SK-N-SH treated with all-trans-retinoic acid at 6 μM for 48 hours (cell line): Measurements from ENCODE around the gene MACIR.

Source experiments
- ATAC-seq: fragments of 200-7000 bp; cut with Tn5 transposase; 3 replicates; pipeline ENCODE4 v1.9.1; 2020; ENCODE audit warnings: mild to moderate bottlenecking, moderate library complexity
- ARNTL ChIP-seq: fragments of 450-650 bp; formaldehyde crosslinking; IDR thresholded peaks from 2 replicates; pipeline ENCODE4 v1.5.0; 2020; ENCODE audit warnings: low read depth, mild to moderate bottlenecking, moderate library complexity, borderline replicate concordance
- BACH2 ChIP-seq: fragments of 250-450 bp; sonication (Bioruptor Pico); IDR thresholded peaks from 2 replicates; pipeline ENCODE4 v1.9.0; 2021; ENCODE audit warnings: mild to moderate bottlenecking, borderline replicate concordance
- CREB5 ChIP-seq: fragments of 250-450 bp; sonication (Bioruptor Pico); IDR thresholded peaks from 2 replicates; pipeline ENCODE4 v1.5.1; 2020; ENCODE audit warnings: low read depth, mild to moderate bottlenecking, moderate library complexity
- CSDC2 ChIP-seq: fragments of 250-450 bp; sonication (Bioruptor Pico); IDR thresholded peaks from 2 replicates; pipeline ENCODE4 v1.5.0; 2020; ENCODE audit warnings: mild to moderate bottlenecking, moderate library complexity
- CSRNP3 ChIP-seq: fragments of 250-450 bp; sonication (Bioruptor Pico); IDR thresholded peaks from 2 replicates; pipeline ENCODE4 v1.5.1; 2021; ENCODE audit warnings: mild to moderate bottlenecking, moderate library complexity
- GLIS3 ChIP-seq: fragments of 250-450 bp; sonication (Bioruptor Pico); IDR thresholded peaks from 2 replicates; pipeline ENCODE4 v1.5.0; 2020; ENCODE audit warnings: mild to moderate bottlenecking, moderate library complexity
- ISL1 ChIP-seq: fragments of 250-450 bp; sonication (Bioruptor Pico); IDR thresholded peaks from 2 replicates; pipeline ENCODE4 v2.1.2; 2022; ENCODE audit warnings: mild to moderate bottlenecking, moderate library complexity
- OSR1 ChIP-seq: fragments of 250-450 bp; sonication (Bioruptor Pico); IDR thresholded peaks from 2 replicates; pipeline ENCODE4 v1.8.0; 2022; ENCODE audit warnings: moderate library complexity, mild to moderate bottlenecking, inconsistent platforms
- PATZ1 ChIP-seq: fragments of 250-450 bp; sonication (Bioruptor Pico); IDR thresholded peaks from 2 replicates; pipeline ENCODE4 v1.8.0; 2020; ENCODE audit warnings: mild to moderate bottlenecking, moderate library complexity, borderline replicate concordance
- POU6F1 ChIP-seq: fragments of 250-450 bp; sonication (Bioruptor Pico); IDR thresholded peaks from 2 replicates; pipeline ENCODE4 v1.8.0; 2021; ENCODE audit warnings: low read depth, mild to moderate bottlenecking, moderate library complexity, borderline replicate concordance
- PPARA ChIP-seq: fragments of 250-450 bp; sonication (Bioruptor Pico); IDR thresholded peaks from 2 replicates; pipeline ENCODE4 v1.5.0; 2020; ENCODE audit warnings: mild to moderate bottlenecking, borderline replicate concordance
- RARB ChIP-seq: fragments of 250-450 bp; sonication (Bioruptor Pico); IDR thresholded peaks from 2 replicates; pipeline ENCODE4 v1.8.0; 2021; ENCODE audit warnings: mild to moderate bottlenecking, moderate library complexity
- SNAI2 ChIP-seq: fragments of 250-450 bp; sonication (Bioruptor Pico); IDR thresholded peaks from 2 replicates; pipeline ENCODE4 v1.5.0; 2020; ENCODE audit warnings: mild to moderate bottlenecking, moderate library complexity
- TCF4 ChIP-seq: fragments of 250-450 bp; sonication (Bioruptor Pico); IDR thresholded peaks from 2 replicates; pipeline ENCODE4 v1.8.0; 2021; ENCODE audit warnings: mild to moderate bottlenecking, moderate library complexity, borderline replicate concordance
- TOX ChIP-seq: fragments of 250-450 bp; sonication (Bioruptor Pico); IDR thresholded peaks from 2 replicates; pipeline ENCODE4 v1.8.0; 2021; ENCODE audit warnings: mild to moderate bottlenecking, moderate library complexity, borderline replicate concordance
- TSHZ2 ChIP-seq: fragments of 250-450 bp; sonication (Bioruptor Pico); IDR thresholded peaks from 2 replicates; pipeline ENCODE4 v1.5.0; 2020; ENCODE audit warnings: mild to moderate bottlenecking, moderate library complexity
- ZC3H10 ChIP-seq: fragments of 250-450 bp; sonication (Bioruptor Pico); IDR thresholded peaks from 2 replicates; pipeline ENCODE4 v1.5.1; 2021; ENCODE audit warnings: mild to moderate bottlenecking, moderate library complexity
- ZFP3 ChIP-seq: fragments of 250-450 bp; sonication (Bioruptor Pico); IDR thresholded peaks from 2 replicates; pipeline ENCODE4 v1.5.0; 2020; ENCODE audit warnings: mild to moderate bottlenecking, moderate library complexity
- ZFP30 ChIP-seq: fragments of 450-650 bp; formaldehyde crosslinking; IDR thresholded peaks from 2 replicates; pipeline ENCODE4 v1.5.0; 2022; ENCODE audit warnings: mild to moderate bottlenecking, moderate library complexity
- ZNF565 ChIP-seq: fragments of 450-650 bp; formaldehyde crosslinking; conservative IDR thresholded peaks from 2 replicates; pipeline ENCODE4 v1.5.0; 2020; ENCODE audit warnings: low read depth, mild to moderate bottlenecking, moderate library complexity
- ZNF70 ChIP-seq: fragments of 450-650 bp; formaldehyde crosslinking; IDR thresholded peaks from 2 replicates; pipeline ENCODE4 v1.5.0; 2020; ENCODE audit warnings: mild to moderate bottlenecking, moderate library complexity
- ZNF8 ChIP-seq: fragments of 450-650 bp; formaldehyde crosslinking; IDR thresholded peaks from 2 replicates; pipeline ENCODE4 v1.5.0; 2020; ENCODE audit warnings: mild to moderate bottlenecking, moderate library complexity

The MACIR gene

GRCh38 chr5:103308774-103309173 lies 50.2 kb downstream of the MACIR start:
- no peak for ATAC-seq
- TF ChIP-seq ZFP30 (CRISPR knock-in tag), result no peak
- no peak for TF ChIP-seq ARNTL (CRISPR knock-in tag)
- TF ChIP-seq RARB (CRISPR knock-in tag), result no peak
- TF ChIP-seq TSHZ2 (CRISPR knock-in tag), result no peak
- TF ChIP-seq TOX, result no peak
- no peak for TF ChIP-seq CSDC2
- no peak for TF ChIP-seq BACH2 (CRISPR knock-in tag)
- TF ChIP-seq CREB5 (CRISPR knock-in tag), result no peak
- no peak for TF ChIP-seq ZFP3
- TF ChIP-seq TCF4 (CRISPR knock-in tag), result no peak
- no peak for TF ChIP-seq ZNF8
- no peak for TF ChIP-seq GLIS3
- no peak for TF ChIP-seq ZNF70 (CRISPR knock-in tag)

- TF ChIP-seq ZNF70 (CRISPR knock-in tag) (no peak), GLIS3 (no peak), TOX (no peak), ZNF565 (CRISPR knock-in tag) (no peak)
- ATAC-seq, result no peak
Measured at GRCh38 chr5:103313056-103313455, 54.5 kb downstream of the MACIR start.

GRCh38 chr5:103315455-103315854 lies 56.9 kb downstream of the MACIR start:
- TF ChIP-seq ZFP3 (no peak), SNAI2 (CRISPR knock-in tag) (no peak), PPARA (CRISPR knock-in tag) (no peak), ZNF565 (CRISPR knock-in tag) (no peak), OSR1 (CRISPR knock-in tag) (no peak), ZNF8 (no peak), POU6F1 (CRISPR knock-in tag) (no peak), ZNF70 (CRISPR knock-in tag) (no peak), CSRNP3 (CRISPR knock-in tag) (no peak)
- ATAC-seq, result no peak

GRCh38 chr5:103327451-103327850 lies 68.9 kb downstream of the MACIR start:
- no peak for ATAC-seq
- no peak for TF ChIP-seq OSR1 (CRISPR knock-in tag)
- no peak for TF ChIP-seq ZNF8
- no peak for TF ChIP-seq CSRNP3 (CRISPR knock-in tag)
- TF ChIP-seq ZFP30 (CRISPR knock-in tag), result no peak
- no peak for TF ChIP-seq POU6F1 (CRISPR knock-in tag)
- TF ChIP-seq RARB (CRISPR knock-in tag), result no peak
- no peak for TF ChIP-seq CREB5 (CRISPR knock-in tag)
- TF ChIP-seq ZNF70 (CRISPR knock-in tag), result no peak
- TF ChIP-seq CSDC2, result no peak
- TF ChIP-seq TOX, result no peak
- no peak for TF ChIP-seq ZNF565 (CRISPR knock-in tag)
- TF ChIP-seq PATZ1, result no peak
- no peak for TF ChIP-seq ISL1 (CRISPR knock-in tag)
- TF ChIP-seq GLIS3, result no peak
- no peak for TF ChIP-seq ZC3H10
